Occipital lobe (tissue), 2 donors: Measurements from ENCODE around the gene TMEM126B. TPM values are rescaled to one million over a fixed set of nuclear protein-coding genes. Genes with fewer than 3 reads are reported as not detected.

ENCODE experiments used
- DNase-seq: peaks from one replicate; lab custom pipeline; 2025; lab: John Stamatoyannopoulos, UW
- total RNA-seq: library from RNA; depleted of rRNA; stranded (reverse); fragments of >200 nt; gene quantifications from one replicate; pipeline ENCODE4 v1.2.3, GENCODE V29; 2014

Gene TMEM126B
- total RNA-seq, 1 donor from 2014 or later = 45.1 TPM

- peak; percentile 32 for DNase-seq
These were observed 54.2 kb downstream of the TMEM126B start for GRCh38 chr11:85682330-85683305.

GRCh38 chr11:85685125-85685819 is 56.9 kb downstream of the TMEM126B start:
- peak; percentile 15 for DNase-seq

GRCh38 chr11:85685820-85686459 is 57.5 kb downstream of the TMEM126B start, which contains the start of gene CCDC89:
TSS of gene CCDC89 (minus strand) at chr11:85686195. CDS start at chr11:85686130, 65 bp downstream.
- peak; percentile 71 for DNase-seq

Other genes with a start within 250 kb of the TMEM126B start
- 353 TPM for gene DLG2, start 1.2 kb upstream of the TMEM126B start, total RNA-seq
- gene TMEM126A, start 19.4 kb downstream of the TMEM126B start, total RNA-seq = 22.6 TPM
- 117 TPM for gene CREBZF, start 36.5 kb downstream of the TMEM126B start, total RNA-seq
- 0.47 TPM for gene CCDC89, start 57.6 kb downstream of the TMEM126B start, total RNA-seq
- 7.0 TPM for gene SYTL2, start 182.5 kb downstream of the TMEM126B start, total RNA-seq
- not detected for gene CCDC83, start 226.8 kb downstream of the TMEM126B start, total RNA-seq